IMR-90 (cell line): Measurements from ENCODE around the gene DOCK2. TPM values are rescaled to one million over a fixed set of nuclear protein-coding genes. Genes with fewer than 3 reads are reported as not detected.
A peak's percentile ranks its signal among the peaks of the same experiment; 100 is the strongest.

ENCODE experiments used
- ATAC-seq: fragments of 200-7000 bp; cut with Tn5 transposase; 2 replicates; pipeline ENCODE4 v1.9.1; 2020; ENCODE audit warnings: low read depth, mild to moderate bottlenecking, moderate library complexity
- BruUV-seq: library from RNA; stranded (reverse); fragments of 400-500 nt; replicated peaks from 2 replicates; lab custom pipeline; 2021; lab: Mats Ljungman, UMichigan
- CTCF ChIA-PET: fragments of 300-600 bp; formaldehyde crosslinking; extraction: SDS; loops from one replicate; lab custom pipeline; 2021; ENCODE audit warnings: antibody characterized with exemption; lab: Yijun Ruan, JAX
- POLR2A ChIA-PET: fragments of 300-600 bp; sonication (Branson Sonifier 250); formaldehyde crosslinking; loops from one replicate; lab custom pipeline; 2022; ENCODE audit warnings: antibody characterized with exemption; ENCODE audit not compliant: unreplicated experiment; lab: Charles Lee
- DNase-seq: peaks from one replicate; pipeline ENCODE4 v3.0.0; 2013
- H2AFZ ChIP-seq: replicated peaks from 2 replicates; pipeline ENCODE3; 2013; ENCODE audit warnings: low read length, mild to moderate bottlenecking; ENCODE audit not compliant: poor library complexity
- H2AK5ac ChIP-seq: 2 replicates; pipeline ENCODE4 v1.6.1; 2013; ENCODE audit warnings: low read depth, low read length, inconsistent platforms
- H2AK9ac ChIP-seq: replicated peaks from 2 replicates; pipeline ENCODE3; 2013; ENCODE audit warnings: mild to moderate bottlenecking, low read depth, low read length, moderate library complexity; ENCODE audit not compliant: poor library complexity
- H2BK120ac ChIP-seq: 2 replicates; pipeline ENCODE4 v1.6.1; 2013; ENCODE audit warnings: low read depth, low read length, inconsistent platforms
- H2BK15ac ChIP-seq: 3 replicates; pipeline ENCODE4 v1.6.1; 2013; ENCODE audit warnings: low read depth, low read length, inconsistent platforms
- H2BK20ac ChIP-seq: 2 replicates; pipeline ENCODE4 v1.6.1; 2013; ENCODE audit warnings: low read depth, mild to moderate bottlenecking, inconsistent platforms, low read length, moderate library complexity
- H2BK5ac ChIP-seq: 2 replicates; pipeline ENCODE4 v1.6.1; 2013; ENCODE audit warnings: mild to moderate bottlenecking, low read depth, low read length, inconsistent platforms; ENCODE audit not compliant: poor library complexity, severe bottlenecking
- H3K14ac ChIP-seq: replicated peaks from 2 replicates; pipeline ENCODE4 v1.6.1; 2013; ENCODE audit warnings: low read depth, low read length, inconsistent platforms
- H3K18ac ChIP-seq: 2 replicates; pipeline ENCODE4 v1.6.1; 2013; ENCODE audit warnings: low read depth, low read length, control low read depth
- H3K23ac ChIP-seq: 2 replicates; pipeline ENCODE4 v1.6.1; 2013; ENCODE audit warnings: low read depth, low read length, inconsistent platforms
- H3K27ac ChIP-seq: 2 replicates; pipeline ENCODE4 v1.5.1; 2013; ENCODE audit warnings: mild to moderate bottlenecking, control low read depth, low read length; ENCODE audit not compliant: insufficient read depth
- H3K27me3 ChIP-seq: 2 replicates; pipeline ENCODE4 v1.6.1; 2013; ENCODE audit warnings: low read length; ENCODE audit not compliant: control insufficient read depth, insufficient read depth
- H3K36me3 ChIP-seq: 2 replicates; pipeline ENCODE4 v1.6.1; 2013; ENCODE audit warnings: low read length, mixed read lengths; ENCODE audit not compliant: control insufficient read depth, insufficient read depth
- H3K4ac ChIP-seq: 2 replicates; pipeline ENCODE4 v1.6.1; 2013; ENCODE audit warnings: low read depth, low read length, inconsistent platforms
- H3K4me1 ChIP-seq: 2 replicates; pipeline ENCODE4 v1.6.1; 2013; ENCODE audit warnings: low read length, mixed read lengths; ENCODE audit not compliant: control insufficient read depth, insufficient read depth
- H3K4me2 ChIP-seq: 2 replicates; pipeline ENCODE4 v1.6.1; 2013; ENCODE audit warnings: low read depth, mild to moderate bottlenecking, control low read depth, low read length, moderate library complexity
- H3K4me3 ChIP-seq: 2 replicates; pipeline ENCODE4 v1.5.1; 2013; ENCODE audit warnings: low read depth, mild to moderate bottlenecking, control low read depth, low read length, moderate library complexity; ENCODE audit not compliant: insufficient read depth
- H3K56ac ChIP-seq: 2 replicates; pipeline ENCODE4 v1.6.1; 2013; ENCODE audit warnings: low read length, inconsistent platforms; ENCODE audit not compliant: insufficient read depth; ENCODE audit errors: extremely low read depth
- H3K79me1 ChIP-seq, 2 experiments: 2 replicates each; pipeline ENCODE4 v1.6.1; 2013; ENCODE audit warnings: low read length in 2 of 2, inconsistent platforms in 1 of 2, low read depth in 1 of 2
- H3K9ac ChIP-seq: 2 replicates; pipeline ENCODE4 v1.6.1; 2013; ENCODE audit warnings: low read depth, low read length, control low read depth
- H3K9me1 ChIP-seq: 2 replicates; pipeline ENCODE4 v1.6.1; 2013; ENCODE audit warnings: low read length, inconsistent platforms; ENCODE audit not compliant: insufficient read depth
- H3K9me3 ChIP-seq: 2 replicates; pipeline ENCODE4 v1.6.1; 2013; ENCODE audit warnings: low read length; ENCODE audit not compliant: control insufficient read depth, insufficient read depth
- H4K20me1 ChIP-seq: 2 replicates; pipeline ENCODE4 v1.6.1; 2013; ENCODE audit warnings: low read length, inconsistent platforms; ENCODE audit not compliant: insufficient read depth
- H4K5ac ChIP-seq: 2 replicates; pipeline ENCODE4 v1.6.1; 2013; ENCODE audit warnings: mild to moderate bottlenecking, low read depth, low read length, control low read depth
- H4K8ac ChIP-seq, 2 experiments: 2 replicates each; pipeline ENCODE4 v1.6.1; 2013; ENCODE audit warnings: low read depth in 2 of 2, low read length in 2 of 2, control low read depth in 1 of 2, inconsistent platforms in 1 of 2
- H4K91ac ChIP-seq: 2 replicates; pipeline ENCODE4 v1.6.1; 2013; ENCODE audit warnings: low read depth, low read length, inconsistent platforms; ENCODE audit not compliant: insufficient read depth
- MXI1 ChIP-seq: IDR thresholded peaks from 2 replicates; pipeline ENCODE4 v1.6.1; 2012; ENCODE audit warnings: low read depth, mild to moderate bottlenecking, low read length, moderate library complexity, borderline replicate concordance
- RFX5 ChIP-seq: IDR thresholded peaks from 2 replicates; pipeline ENCODE4 v1.8.0; 2012; ENCODE audit warnings: low read depth, mild to moderate bottlenecking, low read length, moderate library complexity
- WGBS, 2 experiments: methylation state at CpG; one replicate each; pipeline versions ENCODE4 v1.1.5 to v1.1.7; 2013; ENCODE audit warnings: missing lambda C conversion rate in 2 of 2; ENCODE audit not compliant: insufficient read length in 1 of 2; ENCODE audit errors: extremely low coverage in 2 of 2; 5-methylcytosine and 5-hydroxymethylcytosine counted together
- dilution Hi-C: fragments of 300-500 bp; cut with HindIII; formaldehyde crosslinking; loops from one replicate; pipeline ENCODE4 v1.14.3; 2018; ENCODE audit warnings: low sequenced_read_pairs; ENCODE audit not compliant: unreplicated experiment
- in situ Hi-C: fragments of 300-500 bp; cut with MboI; formaldehyde crosslinking; loops from 3 replicates; pipeline ENCODE4 v1.14.3; 2019; ENCODE audit warnings: low sequenced_read_pairs, inconsistent platforms, mixed read lengths
- intact Hi-C: fragments of 100-400 bp; cut with micrococcal nuclease; formaldehyde crosslinking; loops from 2 replicates; pipeline ENCODE4 v1.10.0; 2022
- polyA plus RNA-seq, 3 experiments: library from polyadenylated mRNA; depleted of rRNA; stranded (reverse); fragments of >200 nt; gene quantifications; 2 replicates each; pipeline ENCODE4 v1.2.3, GENCODE V29; 2012; ENCODE audit warnings: low replicate concordance in 1 of 3
- total RNA-seq: library from RNA; depleted of rRNA; stranded (reverse); fragments of >200 nt; gene quantifications from 2 replicates; pipeline ENCODE4 v1.2.3, GENCODE V29; 2012
- TF ChIP-seq, protein P1 (sequence below): fragments of 150-350 bp; IDR thresholded peaks from 2 replicates; pipeline ENCODE4 v1.6.1; 2017; ENCODE audit warnings: mild to moderate bottlenecking, antibody characterized with exemption, low read length, low read depth

DOCK2 gene
- total and polyA plus RNA-seq, 2 of the 4 experiments (the other 2 are of a cell fraction): 0.72 to 3.0 TPM

- H3K18ac ChIP-seq: no peak overlapping the region
- no peaks in the 10 kb centered on the region for H3K36me3 ChIP-seq
- no peak for ATAC-seq
- 0 out of 2 replicates have a peak overlapping the region, but pooled peaks have one; percentile 3 for H3K14ac ChIP-seq
- intact Hi-C loops: no loop called here
- H3K56ac ChIP-seq: no peak overlapping the region
- DNase-seq: no peak
- 0 out of 3 replicates have a peak overlapping the region, but pooled peaks have one; percentile 6 for H2BK15ac ChIP-seq
- H3K9me1 ChIP-seq: peaks cover 4% of the 10 kb centered on the region; the same call in 1 of the 2 replicates
- no peak overlapping the region for H2AFZ ChIP-seq
- BruUV-seq: no TSS peak
- no peaks in the 10 kb centered on the region for H3K9me3 ChIP-seq
- no peak overlapping the region for H3K4me3 ChIP-seq
- H2BK20ac ChIP-seq: 0 out of 2 replicates have a peak overlapping the region, but pooled peaks have one; percentile 44
- ChIA-PET CTCF (no interaction called here), POLR2A (no interaction called here)
- no peaks in the 10 kb centered on the region for H3K27me3 ChIP-seq
- no peak overlapping the region for H4K8ac ChIP-seq
- TF ChIP-seq MXI1: no peak
- TF ChIP-seq, protein P1, sequence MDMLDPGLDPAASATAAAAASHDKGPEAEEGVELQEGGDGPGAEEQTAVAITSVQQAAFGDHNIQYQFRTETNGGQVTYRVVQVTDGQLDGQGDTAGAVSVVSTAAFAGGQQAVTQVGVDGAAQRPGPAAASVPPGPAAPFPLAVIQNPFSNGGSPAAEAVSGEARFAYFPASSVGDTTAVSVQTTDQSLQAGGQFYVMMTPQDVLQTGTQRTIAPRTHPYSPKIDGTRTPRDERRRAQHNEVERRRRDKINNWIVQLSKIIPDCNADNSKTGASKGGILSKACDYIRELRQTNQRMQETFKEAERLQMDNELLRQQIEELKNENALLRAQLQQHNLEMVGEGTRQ: no peak
- TF ChIP-seq RFX5: no peak
- peak overlapping the region; percentile 3; the same call in 1 of the 2 replicates for H2BK120ac ChIP-seq
- H3K23ac ChIP-seq: no peak overlapping the region
- no peak overlapping the region for H2AK5ac ChIP-seq
- no peak overlapping the region for H4K5ac ChIP-seq
- no peak overlapping the region for H2AK9ac ChIP-seq
- WGBS, 2 experiments: 92% methylated on average over 2 of the region's 2 CpGs; no CpG with 5 or more reads in 1 of the 2 experiments
- H2BK5ac ChIP-seq: no peak overlapping the region
- no peak overlapping the region for H3K4ac ChIP-seq
- H4K91ac ChIP-seq: 0 out of 2 replicates have a peak overlapping the region, but pooled peaks have one; percentile 14
- dilution Hi-C loops: no loop called here
- no peak overlapping the region for H3K27ac ChIP-seq
- peaks cover 3% of the 10 kb centered on the region for H3K4me1 ChIP-seq
- no peaks in the 10 kb centered on the region for H3K79me1 ChIP-seq
- H4K20me1 ChIP-seq: no peaks in the 10 kb centered on the region
- no peak overlapping the region for H3K4me2 ChIP-seq
- in situ Hi-C loops: no loop called here
- H3K9ac ChIP-seq: no peak overlapping the region
Observed at GRCh38 chr5:169796731-169797130, 159.7 kb downstream of the DOCK2 start.
